Left renal pelvis (tissue), 4 donors: ENCODE data around the gene APOL6. TPM values are rescaled to one million over a fixed set of nuclear protein-coding genes. Genes with fewer than 3 reads are reported as not detected.
"Not testable (repeated sequence)": the region's sequence is repeated elsewhere in the genome, so short reads cannot be mapped to it uniquely, and the experiment has no call there.

ENCODE experiments used
- DNase-seq, 4 donors: peaks; one replicate each; pipeline ENCODE4 v3.0.0-alpha.2; 2013; ENCODE audit warnings: low read depth in 4 of 4, low spot score in 3 of 4
- polyA plus RNA-seq, 4 donors: library from polyadenylated mRNA; unstranded; fragments of 120-200 nt; gene quantifications; one replicate each; pipeline ENCODE4 v1.2.1, GENCODE V29; 2013; ENCODE audit not compliant: insufficient read length in 4 of 4

Gene APOL6
- polyA plus RNA-seq, 4 donors, result 3.7 to 4.4 (median 4.2) TPM

DNA sequence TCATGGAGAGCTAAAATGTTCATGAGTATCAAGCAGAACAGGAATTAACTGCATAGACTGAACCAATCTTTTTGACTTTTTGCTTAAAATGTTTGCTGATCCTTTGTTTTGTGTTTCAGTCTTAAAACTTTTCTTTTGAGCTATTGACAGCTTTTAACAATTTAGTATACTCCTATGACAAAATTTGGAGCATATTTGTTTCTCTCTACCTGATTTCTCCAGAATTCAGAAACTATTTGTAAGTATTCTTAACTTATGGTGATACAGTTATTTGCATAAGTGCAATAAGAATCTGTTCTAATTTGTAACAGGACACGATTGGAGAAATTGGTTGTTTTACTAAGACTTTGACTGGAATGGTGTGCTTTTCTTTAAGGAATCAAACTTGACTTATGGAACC lies 18.5 kb downstream of the APOL6 start:
- DNase-seq, result not testable (repeated sequence)

DNA sequence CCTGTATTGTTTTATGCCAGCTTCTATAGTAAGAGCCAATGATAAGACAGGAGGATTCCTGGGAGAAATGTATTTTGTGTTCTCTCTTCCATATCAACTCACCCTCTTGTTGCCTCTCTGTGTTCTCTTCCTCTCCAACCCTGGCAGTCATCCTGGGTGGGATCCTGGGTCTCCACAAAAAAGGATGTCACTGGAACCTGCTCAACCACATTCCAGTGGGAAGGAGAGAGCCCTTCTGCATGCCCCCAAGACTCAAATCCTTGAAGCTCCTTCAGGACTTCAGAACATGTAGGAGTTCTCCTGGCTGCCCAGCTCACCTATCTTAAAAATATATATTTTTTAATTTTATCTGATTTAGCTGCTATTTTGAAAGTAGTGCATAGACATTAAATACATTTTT lies 26.1 kb downstream of the APOL6 start:
- no peak for DNase-seq

DNA sequence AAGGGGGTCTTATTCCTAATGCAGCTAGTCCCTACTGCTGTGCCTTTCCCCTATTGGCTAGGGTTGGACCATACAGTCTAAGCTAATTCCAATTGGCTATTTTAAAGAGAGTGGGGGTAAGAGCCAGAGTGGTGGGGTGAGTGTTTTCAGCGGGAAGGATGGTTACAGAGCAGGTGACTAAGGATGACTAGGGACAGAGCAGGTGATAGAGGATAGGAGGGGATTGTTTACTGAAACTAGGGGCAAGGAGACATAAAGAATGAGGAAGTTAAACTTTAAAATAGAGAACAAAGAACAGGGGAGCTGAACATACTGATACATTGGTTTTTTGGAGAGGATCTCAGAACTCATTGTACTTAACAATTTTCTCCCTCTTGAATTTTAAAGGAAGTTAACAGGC lies 27.8 kb downstream of the APOL6 start:
- DNase-seq, result not testable (repeated sequence)

DNA sequence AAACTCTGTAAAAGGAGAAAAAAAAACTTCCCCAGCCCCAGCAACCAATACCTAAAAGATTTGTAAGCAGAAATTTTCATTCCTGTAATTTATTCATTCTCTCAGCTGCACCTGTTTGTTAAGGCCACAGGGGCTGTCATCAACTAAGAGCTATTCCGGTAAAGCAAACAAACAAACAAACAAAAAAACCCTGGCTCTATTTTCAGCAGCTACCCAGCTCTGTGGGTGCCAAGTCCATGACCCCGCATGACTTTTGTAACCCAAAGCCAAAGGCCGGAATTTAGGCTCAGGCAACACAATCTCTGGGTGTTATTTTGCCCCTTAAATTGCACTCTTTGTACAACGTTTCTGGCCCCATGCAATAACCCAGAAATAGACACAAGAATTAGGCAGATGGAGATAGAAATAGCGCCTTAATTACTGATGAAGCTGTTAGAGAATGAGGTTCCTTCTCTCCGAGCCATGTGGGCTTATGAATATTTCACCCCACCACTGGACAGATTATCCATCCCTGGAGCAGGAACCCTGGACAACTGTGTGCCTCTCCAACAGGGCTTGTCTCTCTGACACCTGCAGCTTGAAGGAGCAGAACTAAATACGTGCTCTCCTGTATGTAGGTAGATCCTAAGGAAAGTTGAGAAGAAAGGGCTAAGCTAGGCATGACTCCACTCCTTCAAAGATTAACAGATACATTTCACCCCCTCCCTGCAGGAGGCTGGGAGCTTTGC lies 29.4 kb downstream of the APOL6 start:
- no peak for DNase-seq

DNA sequence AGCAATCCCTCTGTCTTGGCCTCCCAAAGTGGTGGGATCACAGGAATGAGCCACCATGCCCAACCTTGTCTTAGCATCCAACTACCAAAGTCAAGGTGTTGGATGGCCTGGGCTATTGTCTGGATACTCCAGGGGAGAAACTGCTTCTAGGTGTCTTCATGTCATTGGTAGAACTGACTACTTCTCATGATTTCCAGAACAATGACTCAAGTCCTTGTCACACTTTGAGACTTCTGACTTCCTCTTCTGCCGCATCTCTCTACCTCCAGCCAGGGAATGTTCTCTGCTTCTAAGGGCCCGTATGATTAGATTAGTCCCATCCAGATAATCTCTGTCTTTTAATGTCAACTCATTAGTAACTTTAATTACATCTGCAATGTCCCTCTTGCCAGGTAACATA lies 30.6 kb downstream of the APOL6 start:
- no peak for DNase-seq

DNA sequence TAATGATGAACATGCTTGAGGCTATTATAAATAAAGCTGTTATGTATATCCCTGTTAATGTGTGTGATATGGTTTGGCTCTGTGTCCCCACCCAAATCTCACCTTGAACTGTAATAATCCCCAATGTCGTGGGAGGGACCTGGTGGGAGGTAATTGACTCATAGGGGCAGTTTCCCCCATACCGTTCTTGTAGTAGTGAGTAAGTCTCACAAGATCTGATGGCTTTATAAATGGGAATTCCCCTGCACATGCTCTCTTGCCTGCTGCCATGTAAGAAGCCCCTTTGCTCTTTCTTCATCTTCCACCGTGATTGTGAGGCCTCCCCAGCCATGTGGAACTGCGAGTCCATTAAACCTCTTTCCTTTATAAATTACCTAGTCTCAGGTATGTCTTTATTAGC lies 31.2 kb downstream of the APOL6 start:
- DNase-seq, result not testable (repeated sequence)

DNA sequence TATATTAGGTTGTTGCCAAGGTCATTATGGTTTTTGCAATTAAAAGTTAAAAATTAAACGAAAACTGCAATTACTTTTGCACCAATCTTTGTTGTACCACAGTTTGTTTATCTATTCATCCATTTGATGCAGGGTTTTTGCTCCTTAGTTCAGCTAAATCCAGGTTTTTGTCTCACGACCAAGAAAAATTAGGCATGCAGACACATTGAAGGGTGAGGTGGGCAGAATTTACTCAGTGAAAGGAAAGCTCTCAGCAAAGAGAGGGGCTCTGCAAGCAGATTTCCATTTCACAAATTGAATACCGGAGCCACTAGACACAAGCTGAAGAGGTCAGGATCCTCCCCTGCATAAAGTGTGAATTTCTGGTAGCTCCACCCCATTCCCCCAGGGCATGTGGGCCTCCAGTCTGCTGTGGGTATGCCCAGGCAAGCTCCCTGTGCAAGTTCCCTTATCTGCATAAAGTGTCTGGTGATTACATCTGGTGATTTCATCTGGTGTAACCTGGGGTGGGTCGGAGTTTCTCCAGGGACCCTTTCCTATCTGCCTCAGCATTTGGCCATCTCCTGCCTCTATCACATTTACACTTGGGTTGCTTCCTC lies 33.3 kb downstream of the APOL6 start:
- DNase-seq, result no peak

DNA sequence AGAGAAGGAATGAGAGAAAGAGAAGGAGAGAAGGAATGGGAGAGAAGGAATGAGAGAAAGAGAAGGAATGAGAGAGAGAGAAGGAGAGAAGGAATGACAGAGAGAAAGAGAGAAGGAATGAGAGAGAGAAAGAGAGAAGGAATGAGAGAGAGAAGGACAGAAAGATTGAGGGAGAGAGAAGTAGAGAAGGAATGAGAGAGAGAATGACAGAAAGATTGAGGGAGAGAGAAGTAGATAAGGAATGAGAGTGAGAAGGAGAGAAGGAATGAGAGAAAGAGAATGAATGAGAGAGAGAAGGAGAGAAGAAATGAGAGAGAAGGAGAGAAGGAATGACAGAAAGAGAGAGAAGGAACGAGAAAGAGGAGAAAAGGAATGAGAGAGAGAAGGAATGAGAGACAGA lies 35.3 kb downstream of the APOL6 start:
- no peak for DNase-seq

DNA sequence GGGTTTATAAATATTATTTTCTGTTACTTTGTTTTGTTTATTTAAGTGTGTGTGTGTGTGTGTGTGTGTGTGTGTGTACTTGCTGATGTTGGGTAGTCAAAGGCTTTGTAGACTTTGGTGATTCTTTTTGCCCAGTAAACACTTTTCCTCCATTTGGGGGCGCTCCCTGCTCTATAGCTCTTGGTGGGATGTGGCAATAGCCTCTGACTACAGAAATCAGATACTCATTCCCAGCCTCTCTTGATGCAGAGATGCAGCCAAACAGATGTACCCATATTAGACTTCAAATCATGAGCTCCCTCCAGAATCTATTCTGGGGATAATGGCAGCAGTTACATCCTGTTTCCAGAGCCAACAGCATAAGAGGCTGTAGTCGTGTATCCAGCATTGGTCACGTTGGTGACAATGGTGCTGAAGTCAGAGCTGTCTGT lies 36.0 kb downstream of the APOL6 start:
- DNase-seq, result no peak

DNA sequence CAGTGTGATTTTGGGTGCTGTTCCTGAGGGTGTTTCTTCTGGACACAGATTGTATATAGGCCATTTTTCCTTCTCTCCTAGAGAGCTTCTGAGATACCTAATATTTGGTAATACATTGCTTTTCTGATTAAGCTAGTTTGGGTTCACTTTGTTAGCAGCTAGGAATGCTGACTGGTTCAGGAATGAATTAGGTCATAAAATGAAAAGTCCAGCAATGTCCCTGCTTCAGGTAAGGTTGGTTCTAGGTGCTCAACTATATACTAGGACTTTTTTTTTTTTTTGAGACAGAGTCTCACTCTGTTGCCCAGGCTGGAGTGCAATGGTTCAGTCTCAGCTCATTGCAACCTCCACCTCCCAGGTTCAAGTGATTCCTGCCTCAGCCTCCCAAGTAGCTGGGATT lies 36.5 kb downstream of the APOL6 start:
- DNase-seq, result no peak

DNA sequence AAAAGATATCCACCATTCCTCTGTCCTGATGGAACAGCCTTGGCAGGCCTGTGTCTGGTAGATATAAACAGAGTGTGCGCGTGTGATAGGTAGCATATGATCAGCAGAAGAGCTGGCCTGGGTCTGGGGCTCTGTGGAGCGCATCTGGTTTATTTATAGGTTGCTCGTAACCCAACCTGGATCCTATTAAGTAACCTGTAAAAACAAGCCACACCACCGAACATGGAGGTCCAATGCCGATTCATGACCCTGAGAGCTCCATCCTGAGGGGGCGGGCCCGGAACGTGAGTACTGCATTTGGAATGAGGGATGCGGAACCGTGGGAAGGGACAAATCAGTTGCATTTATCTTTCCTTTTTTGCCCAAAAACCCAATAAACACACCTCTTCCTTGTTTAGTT lies 37.5 kb downstream of the APOL6 start:
- DNase-seq, result peak in 1 of 4 donors; percentile 29

DNA sequence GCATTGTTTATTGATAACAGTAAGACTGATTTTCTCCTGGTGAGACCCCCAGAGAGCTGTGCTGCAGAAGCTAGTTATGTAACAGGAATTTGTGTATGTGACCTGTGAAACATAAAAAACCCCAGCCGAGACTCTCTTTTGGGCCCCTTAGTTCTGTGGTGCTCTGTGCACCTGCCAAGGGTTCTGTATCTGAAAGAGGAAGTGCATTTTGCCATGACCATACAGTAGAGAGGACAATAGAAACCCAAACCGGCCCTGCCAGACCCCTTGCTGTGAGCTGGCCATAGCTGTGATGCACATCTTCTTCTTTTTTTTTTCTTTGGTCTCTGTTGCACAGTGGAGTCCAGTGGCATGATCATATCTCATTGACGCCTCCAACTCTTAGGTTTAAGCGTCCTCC lies 38.1 kb downstream of the APOL6 start:
- DNase-seq, result no peak

DNA sequence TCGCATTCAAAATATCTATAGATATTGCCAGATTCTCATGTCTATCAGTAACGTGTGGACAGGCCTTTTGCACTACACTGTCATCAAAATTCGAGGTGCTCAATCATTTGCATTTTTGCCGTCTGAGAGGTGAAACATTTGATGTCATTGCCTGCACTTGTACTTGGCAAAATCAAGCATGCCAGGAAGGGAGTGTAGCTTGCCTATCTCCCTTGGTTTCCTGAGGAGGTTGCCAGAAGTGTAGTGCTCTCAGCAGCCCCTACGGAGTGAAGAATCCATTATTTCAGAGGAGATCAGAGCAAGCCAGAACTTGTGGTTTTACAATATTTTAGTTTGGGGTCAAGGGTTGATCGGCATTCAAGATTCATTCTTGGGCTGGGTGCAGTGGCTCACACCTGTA lies 39.2 kb downstream of the APOL6 start:
- no peak for DNase-seq

DNA sequence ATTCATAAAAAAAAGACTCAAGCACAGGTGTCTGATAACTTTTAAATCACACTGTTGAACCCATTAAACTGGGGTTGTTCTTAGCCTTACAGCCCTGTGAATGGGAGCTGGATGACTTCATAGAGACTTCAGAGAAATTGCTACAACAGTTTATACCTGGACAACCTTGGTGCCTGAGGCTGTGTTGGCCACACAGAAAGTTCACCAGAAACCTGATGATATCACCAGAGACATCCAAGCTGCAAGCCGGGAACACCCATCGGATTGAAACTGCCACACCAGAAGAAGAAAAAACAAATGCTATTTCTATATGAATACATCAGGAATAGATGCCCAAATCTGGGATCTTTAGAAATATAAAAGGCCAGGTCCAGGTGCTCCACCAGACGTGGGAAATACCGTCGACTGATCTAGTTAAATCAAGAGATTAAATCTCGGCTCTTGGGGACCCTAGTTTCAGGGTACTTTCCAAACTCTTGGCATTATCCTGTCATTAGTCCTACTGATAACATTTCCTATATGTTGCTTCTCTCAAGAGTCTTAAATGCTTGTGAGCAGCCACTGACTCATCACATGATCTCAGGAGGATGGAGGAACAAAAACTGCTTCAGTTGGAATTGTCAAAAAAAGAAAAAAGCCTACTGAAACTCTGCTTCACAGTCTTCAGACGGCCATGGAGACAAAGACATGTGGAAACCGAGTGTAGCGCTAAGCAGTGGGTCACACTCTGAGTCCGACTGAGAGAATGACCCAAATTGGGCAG lies 40.8 kb downstream of the APOL6 start:
- DNase-seq, result no peak

DNA sequence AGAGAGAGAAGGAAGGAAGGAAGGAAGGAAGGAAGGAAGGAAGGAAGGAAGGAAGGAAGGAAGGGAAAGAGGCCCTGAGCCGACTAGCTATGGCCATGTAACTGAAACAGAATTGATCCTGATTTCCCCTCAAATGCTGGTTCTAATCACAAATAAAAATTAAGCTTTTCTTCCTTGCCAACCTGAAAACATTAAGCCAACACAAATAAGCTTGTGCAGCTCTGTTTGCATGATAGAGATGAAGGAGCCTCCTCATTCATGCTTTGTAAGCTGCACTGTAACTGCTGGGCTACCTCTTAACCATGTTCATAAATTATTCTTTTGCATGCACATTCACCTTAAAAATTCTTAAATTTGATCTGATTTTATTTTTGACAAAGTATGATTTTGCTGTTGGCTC lies 41.8 kb downstream of the APOL6 start:
- DNase-seq, result no peak

DNA sequence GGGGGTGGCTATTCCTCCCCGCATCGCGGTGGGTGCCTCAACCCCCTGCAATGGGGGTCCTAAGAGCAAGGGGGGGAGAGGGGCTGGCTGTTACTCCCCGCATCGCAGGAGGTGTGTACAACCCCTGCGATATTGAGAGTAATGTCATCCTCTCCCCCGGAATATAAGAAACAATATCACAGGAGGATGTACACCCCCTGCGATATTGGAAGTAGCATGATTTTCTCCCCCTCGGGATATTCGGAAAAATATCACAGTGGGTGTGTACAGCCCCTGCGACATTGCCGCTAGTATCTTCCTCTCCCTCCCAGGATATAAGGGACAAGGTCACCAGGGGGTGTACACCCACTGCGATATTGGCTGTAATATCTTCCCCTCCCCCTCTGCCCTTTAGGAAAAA lies 47.0 kb downstream of the APOL6 start:
- no peak for DNase-seq

DNA sequence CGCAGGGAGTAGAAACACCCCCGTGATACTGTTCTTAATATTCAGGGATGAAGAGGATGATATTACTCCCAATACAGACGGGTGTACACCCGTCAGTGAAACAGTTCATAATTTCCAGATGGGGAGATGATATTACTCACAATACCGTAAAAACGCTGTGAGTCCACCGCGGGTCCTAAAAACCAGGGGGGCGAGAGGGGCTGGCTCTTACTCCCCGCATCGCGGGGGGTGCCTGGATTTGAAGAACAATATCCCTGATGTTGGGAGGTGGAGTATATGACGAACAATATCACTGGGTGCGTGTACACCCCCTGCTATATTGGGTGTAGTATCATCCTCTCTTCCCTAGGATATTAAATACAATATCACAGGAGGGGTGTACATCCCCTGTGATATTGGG lies 48.9 kb downstream of the APOL6 start:
- DNase-seq, result no peak

DNA sequence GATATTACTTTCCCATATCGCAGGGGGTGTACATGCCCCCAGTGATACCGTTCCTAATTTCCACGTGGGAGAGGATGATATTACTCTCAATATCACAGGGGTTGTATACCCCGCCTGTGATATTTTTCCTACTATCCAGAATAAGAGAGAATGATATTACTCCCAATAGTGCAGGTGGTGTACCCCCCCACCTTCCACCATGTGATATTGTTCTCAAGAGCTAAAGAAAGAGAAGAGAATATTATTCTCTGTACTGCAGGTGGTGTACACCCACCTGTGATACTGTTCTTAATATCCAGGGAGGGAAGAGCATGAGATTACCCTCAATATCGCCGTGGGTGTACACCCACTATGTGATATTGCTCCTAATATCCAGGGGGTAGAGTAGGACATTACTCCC lies 51.6 kb downstream of the APOL6 start:
- DNase-seq, result not testable (repeated sequence)

DNA sequence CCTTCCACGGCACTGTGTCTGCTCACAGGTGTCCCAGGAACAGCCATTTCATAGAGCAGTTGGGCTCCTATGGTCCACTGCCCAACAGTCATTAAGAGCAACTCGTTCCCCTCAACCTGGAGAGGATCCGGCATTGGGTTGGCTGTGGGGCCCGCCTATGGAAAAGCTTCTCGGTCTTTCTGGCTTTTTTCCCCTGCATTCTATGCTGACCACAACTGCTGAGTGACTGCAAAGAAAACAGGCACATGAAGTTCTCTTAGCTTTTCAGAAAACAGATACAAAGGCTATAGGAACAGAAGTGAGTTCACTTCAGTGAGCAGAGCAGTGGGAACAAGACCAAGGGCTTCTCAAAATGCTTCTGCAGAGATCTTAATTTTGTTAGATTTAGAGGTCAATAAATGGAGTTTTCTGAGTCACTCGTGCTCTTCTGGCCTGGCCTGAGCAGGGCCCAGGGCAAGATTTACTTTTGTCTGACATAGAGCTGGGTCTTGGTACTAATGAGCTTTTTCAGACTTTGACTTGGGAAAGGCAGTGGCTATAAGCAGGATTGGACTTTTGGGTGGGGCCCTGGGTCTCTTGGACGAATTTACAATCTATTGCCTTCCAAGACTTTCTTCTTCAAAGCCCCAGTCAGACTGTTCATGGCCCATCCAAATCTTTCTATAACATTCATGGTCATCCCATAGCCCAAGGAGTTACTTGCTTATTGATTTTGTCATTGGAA lies 55.8 kb downstream of the APOL6 start:
- DNase-seq, result no peak

DNA sequence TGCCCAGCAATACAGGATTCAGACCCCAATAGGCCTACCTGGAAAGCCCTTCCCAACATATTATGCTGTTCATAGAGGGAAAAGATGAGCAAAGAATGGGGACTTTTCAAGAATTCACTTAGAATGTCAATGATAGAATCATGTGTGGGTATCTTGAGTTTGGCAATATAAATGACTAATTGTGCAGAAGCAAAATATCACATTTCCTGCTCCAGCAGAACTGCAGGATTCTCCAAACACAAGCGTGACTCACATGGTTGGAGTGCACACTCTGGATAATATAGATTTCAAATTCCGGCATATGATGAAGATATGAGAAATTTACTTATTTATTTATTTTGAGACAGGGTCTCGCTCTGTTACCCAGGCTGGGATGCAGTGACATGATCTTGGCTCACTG lies 56.9 kb downstream of the APOL6 start:
- DNase-seq, result no peak

DNA sequence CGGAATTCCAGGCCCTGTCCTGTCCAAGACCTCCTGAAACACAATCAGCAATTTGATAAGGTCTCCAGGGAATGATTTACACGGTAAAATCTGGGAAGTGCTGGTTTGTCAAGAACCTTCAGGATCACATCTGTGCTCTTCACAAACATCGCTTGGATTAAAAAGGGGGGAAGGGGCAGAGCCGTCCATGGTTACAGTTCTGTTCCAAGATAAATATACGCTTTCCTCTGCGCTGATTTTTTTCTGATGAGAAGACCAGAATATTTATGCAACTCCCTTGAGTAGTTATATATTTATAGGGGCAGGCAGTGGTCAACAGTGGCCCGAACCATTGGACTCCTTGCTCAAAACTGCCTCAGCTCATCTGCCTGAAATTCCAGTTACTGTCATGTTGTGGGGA lies 60.2 kb downstream of the APOL6 start:
- DNase-seq, result no peak
